ENCODE data around the gene RBPJ.
"Not testable (repeated sequence)": the region's sequence is repeated elsewhere in the genome, so short reads cannot be mapped to it uniquely, and the experiment has no call there.

RBPJ gene

DNA sequence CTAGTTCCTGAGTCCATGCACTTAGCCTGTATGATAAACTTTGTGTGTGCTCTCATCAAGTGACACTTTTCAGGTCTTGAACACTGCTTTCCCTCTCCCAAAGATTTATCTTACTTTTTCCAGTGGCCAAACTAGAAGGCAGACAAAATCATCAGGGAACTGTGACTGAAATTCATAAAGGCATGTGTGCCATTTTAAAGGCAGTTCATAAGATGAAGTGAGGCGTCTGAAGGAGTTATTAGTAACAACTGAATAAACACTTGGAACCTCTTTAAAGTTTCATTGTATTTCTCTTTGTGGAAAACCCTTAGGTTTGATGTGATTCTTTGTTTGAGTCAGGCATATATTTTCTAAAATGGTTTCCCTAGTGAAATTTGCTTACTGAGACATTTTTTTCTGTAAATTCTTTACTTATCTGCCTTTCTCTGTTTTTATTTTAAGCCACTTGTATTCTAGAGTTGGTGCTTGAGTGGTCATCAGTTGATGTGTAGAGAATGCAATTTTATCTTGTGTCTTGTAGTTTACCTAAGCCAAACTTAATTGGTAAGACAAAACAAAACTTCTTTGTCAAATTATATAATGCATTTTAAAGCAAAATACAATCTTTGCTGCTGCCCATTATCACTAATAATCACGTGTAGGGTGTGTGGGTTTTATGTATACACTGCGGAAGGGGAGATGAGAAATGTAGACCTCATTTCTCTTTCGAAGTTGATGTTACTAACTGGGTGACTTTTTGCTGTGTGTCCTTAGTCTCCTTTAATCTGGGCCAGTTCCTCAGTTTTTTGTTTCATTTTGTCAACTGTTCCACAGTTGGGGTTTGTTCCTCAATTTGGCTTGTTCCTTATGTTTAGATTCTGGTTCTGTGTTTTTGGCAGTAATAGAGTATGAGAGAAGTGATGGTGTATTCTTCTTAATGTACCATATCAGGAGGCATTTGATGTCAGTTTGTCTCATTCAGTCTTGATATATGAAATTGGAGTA lies 56.8 kb downstream of the RBPJ start:
- no peak for DNase-seq

- DNase-seq, result no peak
These were observed 59.0 kb downstream of the RBPJ start for GRCh38 chr4:26379837-26380236.

DNA sequence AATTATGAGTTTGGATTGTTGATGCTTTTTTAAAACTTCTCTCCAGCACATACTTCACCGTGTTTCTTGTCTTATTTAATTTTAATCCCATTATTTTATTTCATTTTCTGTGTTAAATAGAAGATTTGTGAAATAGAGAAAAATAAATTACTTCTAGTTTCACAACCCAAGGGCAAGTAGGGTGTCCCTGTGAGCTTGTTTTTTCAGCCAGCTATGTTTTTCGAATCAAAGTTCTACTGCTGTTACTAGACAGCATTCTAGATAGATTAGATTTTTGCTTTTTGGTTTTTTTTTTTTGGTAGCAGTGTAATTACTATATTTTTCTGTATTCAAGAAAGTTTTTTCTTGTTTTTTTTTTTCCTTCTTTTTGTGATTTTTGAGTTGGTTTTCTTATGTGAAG lies 59.9 kb downstream of the RBPJ start:
- DNase-seq, result no peak

DNA sequence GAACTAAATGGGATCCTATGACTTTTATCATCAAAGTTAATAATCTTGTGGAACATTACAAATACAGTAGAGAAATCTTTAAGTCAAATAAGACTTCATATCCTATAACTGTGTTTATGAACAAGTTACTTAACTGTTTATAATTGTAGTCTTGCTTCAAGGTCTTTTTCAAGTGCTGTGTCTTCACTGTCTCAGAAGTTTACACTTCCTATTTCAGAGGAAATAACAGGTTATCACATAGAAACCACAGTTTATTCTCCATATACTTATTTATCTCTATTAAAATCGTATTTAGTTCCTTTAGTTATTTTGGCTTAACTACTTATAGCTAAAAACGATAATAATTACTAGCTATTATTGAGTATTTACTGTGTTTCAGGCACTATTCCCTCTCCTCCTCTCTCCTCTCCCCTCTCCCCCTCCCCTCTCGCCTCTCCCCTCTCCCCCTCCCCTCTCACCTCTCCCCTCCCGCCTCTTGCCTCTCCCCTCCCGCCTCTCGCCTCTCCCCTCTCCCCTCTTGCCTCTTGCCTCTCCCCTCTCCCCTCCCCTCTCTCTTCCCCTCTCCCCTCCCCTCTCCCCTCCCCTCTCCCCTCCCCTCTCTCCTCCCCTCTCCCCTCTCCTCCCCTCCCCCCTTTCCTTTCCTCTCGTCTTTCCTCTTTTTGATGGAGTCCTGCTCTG lies 63.7 kb downstream of the RBPJ start:
- no peak for DNase-seq

GRCh38 chr4:26385690-26386089 lies 64.9 kb downstream of the RBPJ start:
- no peak for DNase-seq

DNA sequence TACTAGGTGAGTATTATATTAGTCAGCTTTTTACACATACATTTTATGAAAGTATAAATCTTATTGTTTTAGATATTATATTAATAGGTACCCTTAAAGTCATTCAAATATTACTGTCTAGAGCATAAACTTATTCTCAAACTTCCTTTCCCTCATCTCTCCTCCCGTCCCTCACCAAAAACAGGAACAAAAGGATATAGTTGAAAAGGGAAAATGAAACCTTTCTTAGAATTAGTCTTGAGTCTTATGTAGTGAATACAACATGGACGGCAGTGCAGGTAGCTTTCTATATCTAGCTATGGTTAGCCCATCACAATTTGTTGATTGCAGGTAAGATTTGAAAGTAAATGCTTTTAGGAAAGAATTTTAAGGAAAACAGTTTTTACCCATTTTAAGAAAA lies 65.6 kb downstream of the RBPJ start:
- no peak for DNase-seq

- no peak for DNase-seq
These were observed 67.9 kb downstream of the RBPJ start for GRCh38 chr4:26388671-26389070.

- no peak for DNase-seq
These were observed 76.3 kb downstream of the RBPJ start for GRCh38 chr4:26397086-26397485.

- DNase-seq, result no peak
These were observed 79.3 kb downstream of the RBPJ start for GRCh38 chr4:26400132-26400531.

GRCh38 chr4:26402017-26402416 lies 81.2 kb downstream of the RBPJ start:
- not testable (repeated sequence) for DNase-seq

- no peak for DNase-seq
These were observed 81.6 kb downstream of the RBPJ start for GRCh38 chr4:26402458-26402857.

GRCh38 chr4:26404743-26405206 lies 84.0 kb downstream of the RBPJ start:
- DNase-seq, result no peak

DNA sequence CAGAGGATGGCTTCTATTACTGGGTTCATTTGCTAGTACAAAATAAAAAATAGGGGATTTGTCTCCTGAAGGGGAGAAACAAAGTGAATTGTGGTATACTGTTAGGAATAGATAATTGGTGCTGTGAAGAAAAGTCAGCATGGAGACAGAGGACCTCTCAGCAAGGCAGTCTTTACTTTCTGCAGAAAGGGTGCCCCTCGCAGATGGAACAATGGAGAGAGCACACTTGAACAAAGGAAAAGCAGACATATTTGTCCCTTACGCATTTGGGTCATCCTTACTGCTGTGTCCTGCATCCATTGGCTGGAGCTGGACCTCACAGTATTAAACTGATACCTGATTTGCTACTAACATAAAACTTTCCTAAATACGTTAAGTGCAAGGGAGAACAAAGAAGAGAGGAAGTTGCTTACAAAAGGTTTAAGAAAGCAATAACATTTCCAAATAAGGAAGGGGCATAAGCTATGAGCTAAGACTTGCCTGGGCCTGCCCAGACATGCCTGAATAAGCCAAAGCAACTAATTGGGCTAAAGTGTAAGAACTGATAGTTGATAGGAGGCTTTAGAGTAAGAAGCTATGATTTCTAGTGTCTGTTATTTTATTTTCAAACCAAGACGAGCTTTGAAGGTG lies 85.6 kb downstream of the RBPJ start:
- no peak for DNase-seq

DNA sequence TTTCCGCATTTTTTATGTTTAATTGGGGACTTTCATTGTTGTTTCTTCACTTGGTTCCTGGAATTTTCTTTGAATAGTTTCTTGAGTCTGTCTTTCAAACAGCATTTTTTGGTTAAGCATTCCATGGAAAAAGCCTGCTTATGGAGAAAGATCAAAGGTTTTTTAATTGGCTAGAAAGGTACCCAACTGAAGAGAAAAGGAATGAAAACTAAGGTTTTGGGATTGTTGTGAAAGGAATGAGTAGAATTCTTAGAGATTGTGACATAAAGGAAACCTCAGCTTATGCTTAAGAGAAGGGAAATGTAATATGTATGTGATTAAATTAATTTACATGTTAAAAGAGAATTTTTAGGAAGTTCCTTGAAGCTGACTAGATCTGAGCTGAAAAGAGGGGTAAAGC lies 86.7 kb downstream of the RBPJ start:
- DNase-seq, result no peak

DNA sequence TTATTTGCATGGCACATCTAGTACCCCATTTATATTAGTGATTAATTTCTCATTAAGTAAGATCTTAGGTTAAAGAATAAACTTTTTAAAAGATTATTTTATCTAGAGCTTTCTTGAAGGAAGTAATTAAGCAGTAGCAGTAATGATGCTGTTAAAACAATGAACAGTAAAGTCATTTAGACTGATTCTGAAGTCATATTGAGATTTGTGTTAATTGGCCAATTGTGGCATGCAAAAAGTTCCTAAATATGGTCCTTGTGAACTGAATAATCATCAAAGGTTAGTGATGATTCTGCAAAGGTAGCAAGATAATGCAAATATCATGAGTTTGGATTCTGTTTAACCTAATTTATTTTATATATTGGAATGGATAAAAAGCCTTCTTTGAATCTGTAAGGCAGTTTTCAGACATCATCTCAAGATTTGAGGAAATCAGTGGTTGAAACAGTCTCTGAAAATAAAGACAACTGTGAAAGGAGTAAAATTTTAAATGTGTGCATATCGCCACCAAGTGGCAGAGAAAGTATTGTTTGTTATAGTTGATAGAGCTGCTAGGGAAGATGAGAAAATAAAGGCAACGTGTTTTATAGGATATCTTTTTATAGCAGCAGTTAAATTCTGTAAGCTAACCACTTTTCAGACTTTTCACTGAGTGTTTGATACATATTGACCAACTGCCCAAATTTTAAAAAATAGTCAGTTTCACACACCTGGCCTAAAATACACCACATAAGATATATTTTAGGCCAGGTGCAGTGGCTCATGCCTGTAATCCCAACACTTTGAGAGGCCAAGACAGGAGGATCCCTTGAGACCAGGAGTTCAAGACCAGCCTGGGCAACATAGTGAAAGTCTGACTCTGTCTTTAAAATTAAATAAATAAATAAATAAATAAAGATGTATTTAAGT lies 89.8 kb downstream of the RBPJ start:
- no peak for DNase-seq

GRCh38 chr4:26412381-26413372 lies 91.9 kb downstream of the RBPJ start:
- no peak for DNase-seq

- DNase-seq, result no peak
These were observed 92.8 kb downstream of the RBPJ start for GRCh38 chr4:26413582-26413981.

GRCh38 chr4:26418107-26418506 lies 97.3 kb downstream of the RBPJ start:
- DNase-seq, result no peak

- DNase-seq, result no peak
These were observed 98.0 kb downstream of the RBPJ start for GRCh38 chr4:26418850-26419249.

DNA sequence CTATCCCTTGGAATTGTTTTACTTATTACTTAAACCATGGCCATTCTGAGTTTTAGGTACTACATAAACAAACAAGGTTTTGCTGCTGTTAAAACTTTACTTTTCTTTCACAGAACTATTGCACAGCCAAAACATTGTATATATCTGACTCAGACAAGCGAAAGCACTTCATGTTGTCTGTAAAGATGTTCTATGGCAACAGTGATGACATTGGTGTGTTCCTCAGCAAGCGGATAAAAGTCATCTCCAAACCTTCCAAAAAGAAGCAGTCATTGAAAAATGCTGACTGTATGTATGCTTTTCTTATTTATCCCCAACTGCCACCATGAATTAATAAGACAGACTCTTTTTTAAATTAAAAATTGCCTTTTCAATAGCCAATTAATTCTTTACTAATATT lies 99.6 kb downstream of the RBPJ start:
- DNase-seq, result no peak

DNA sequence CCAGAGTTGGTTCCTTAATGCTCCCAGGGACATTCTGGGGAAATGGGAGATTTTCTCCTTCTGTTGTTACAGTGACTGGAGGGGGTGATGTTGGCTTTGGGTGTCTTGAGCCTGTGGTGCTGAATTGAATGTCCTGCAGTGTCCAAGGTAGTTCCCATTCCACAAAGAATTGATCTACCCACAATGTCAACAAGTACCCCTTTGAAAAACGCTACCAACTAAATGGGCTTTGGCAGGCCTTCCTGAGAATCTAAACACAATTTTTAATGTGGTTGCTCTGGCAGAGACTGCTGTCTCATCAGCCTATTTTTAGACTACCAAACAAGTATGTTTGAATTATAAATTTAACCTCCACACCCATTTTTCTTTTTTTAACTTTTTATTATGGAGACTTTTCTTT lies 100.1 kb downstream of the RBPJ start:
- no peak for DNase-seq
